Thymus (tissue), 11 donors: ENCODE measurements around the gene CASK. TPM values are rescaled to one million over a fixed set of nuclear protein-coding genes. Genes with fewer than 3 reads are reported as not detected.

Experiments used
- DNase-seq, 9 donors: peaks; one replicate each; pipeline ENCODE4 v3.0.0-alpha.2; 2013; ENCODE audit warnings: low spot score in 9 of 9, low read depth in 6 of 9, missing footprints in 1 of 9
- H3K27ac ChIP-seq, 2 donors: one replicate each; pipeline ENCODE4 v1.5.1; 2013; ENCODE audit warnings: control low read depth in 1 of 2, low read depth in 1 of 2, low read length in 1 of 2, mild to moderate bottlenecking in 1 of 2, moderate library complexity in 1 of 2
- H3K27me3 ChIP-seq, 2 donors: one replicate each; pipeline ENCODE4 v1.5.1; 2013; ENCODE audit warnings: low read length in 1 of 2; ENCODE audit not compliant: control insufficient read depth in 2 of 2, insufficient read depth in 1 of 2
- H3K36me3 ChIP-seq, 2 donors: one replicate each; pipeline ENCODE4 v1.5.1; 2013; ENCODE audit warnings: low read length in 1 of 2, mild to moderate bottlenecking in 1 of 2, moderate library complexity in 1 of 2; ENCODE audit not compliant: control insufficient read depth in 2 of 2, insufficient read depth in 2 of 2
- H3K4me1 ChIP-seq, 2 donors: one replicate each; pipeline ENCODE4 v1.5.1; 2013; ENCODE audit warnings: low read length in 2 of 2; ENCODE audit not compliant: control insufficient read depth in 2 of 2, insufficient read depth in 2 of 2
- H3K4me3 ChIP-seq, 2 donors: one replicate each; pipeline ENCODE4 v1.5.1; 2013; ENCODE audit warnings: low read length in 2 of 2, control low read depth in 1 of 2, mild to moderate bottlenecking in 1 of 2
- H3K9me3 ChIP-seq, 2 donors: one replicate each; pipeline ENCODE4 v1.5.1; 2013; ENCODE audit warnings: low read length in 1 of 2, mild to moderate bottlenecking in 1 of 2; ENCODE audit not compliant: control insufficient read depth in 2 of 2, insufficient read depth in 1 of 2
- WGBS: extraction: QIAGEN DNeasy Blood & Tissue Kit; methylation state at CpG from one replicate; pipeline ENCODE4 v1.1.7; 2013; 5-methylcytosine and 5-hydroxymethylcytosine counted together
- polyA plus RNA-seq: library from polyadenylated mRNA; stranded (reverse); fragments of 200-250 nt; gene quantifications from one replicate; pipeline ENCODE4 v1.2.3, GENCODE V29; 2013
- total RNA-seq: library from RNA; stranded (reverse); fragments of 120-200 nt; gene quantifications from one replicate; pipeline ENCODE4 v1.2.4, GENCODE V29; 2013
- donor health status: healthy.

The CASK gene
- total and polyA plus RNA-seq, 2 donors: 15.7 to 21.0 TPM

GRCh38 chrX:41868392-41868977, 54.9 kb downstream of the CASK start:
- no peaks in the 10 kb centered on the region for H3K4me1 ChIP-seq
- H3K4me3 ChIP-seq: no peak overlapping the region
- H3K27ac ChIP-seq: no peak overlapping the region
- no peaks in the 10 kb centered on the region for H3K9me3 ChIP-seq
- no peaks in the 10 kb centered on the region for H3K36me3 ChIP-seq
- no peaks in the 10 kb centered on the region for H3K27me3 ChIP-seq
- WGBS: 94% methylated on average over 3 of the region's 3 CpGs
- no peak for DNase-seq

- peak in 1 of 9 donors; percentile 9 for DNase-seq
- Histone ChIP-seq H3K4me1 (no peaks in the 10 kb centered on the region), H3K27ac (peak overlapping the region in 1 of 2 donors; percentile 17), H3K27me3 (no peaks in the 10 kb centered on the region), H3K4me3 (no peak overlapping the region), H3K36me3 (no peaks in the 10 kb centered on the region), H3K9me3 (no peaks in the 10 kb centered on the region)
- 100% methylated on average over 2 of the region's 2 CpGs for WGBS
These were observed 59.8 kb downstream of the CASK start for GRCh38 chrX:41863343-41864203.

- 95% methylated on average over 4 of the region's 4 CpGs for WGBS
These were observed 60.7 kb downstream of the CASK start for GRCh38 chrX:41862562-41863184.

GRCh38 chrX:41858161-41858775, 65.1 kb downstream of the CASK start:
- WGBS: 96% methylated on average over 4 of the region's 4 CpGs
- Histone ChIP-seq H3K27me3 (no peaks in the 10 kb centered on the region), H3K4me3 (no peak overlapping the region), H3K9me3 (no peaks in the 10 kb centered on the region), H3K36me3 (no peaks in the 10 kb centered on the region), H3K27ac (no peak overlapping the region), H3K4me1 (no peaks in the 10 kb centered on the region)
- no peak for DNase-seq

More at GRCh38 chrX:41862562-41863184, 60.7 kb downstream of the CASK start:
- Histone ChIP-seq H3K27me3 (no peaks in the 10 kb centered on the region), H3K36me3 (no peaks in the 10 kb centered on the region), H3K27ac (no peak overlapping the region), H3K4me1 (no peaks in the 10 kb centered on the region), H3K4me3 (no peak overlapping the region), H3K9me3 (no peaks in the 10 kb centered on the region)
- DNase-seq: no peak

- H3K27me3 ChIP-seq: no peaks in the 10 kb centered on the region
- H3K9me3 ChIP-seq: no peaks in the 10 kb centered on the region
- no peaks in the 10 kb centered on the region for H3K4me1 ChIP-seq
- no peaks in the 10 kb centered on the region for H3K36me3 ChIP-seq
- WGBS: 93% methylated on average over 2 of the region's 2 CpGs
- no peak overlapping the region for H3K4me3 ChIP-seq
- no peak overlapping the region for H3K27ac ChIP-seq
- no peak for DNase-seq
These were observed 65.7 kb downstream of the CASK start for GRCh38 chrX:41857670-41858069.

GRCh38 chrX:41846714-41847113, 76.6 kb downstream of the CASK start:
- Histone ChIP-seq H3K9me3 (peaks cover 1 to 3% of the 10 kb centered on the region in 2 donors), H3K4me1 (no peaks in the 10 kb centered on the region), H3K27me3 (no peaks in the 10 kb centered on the region), H3K36me3 (peaks cover 4 to 11% of the 10 kb centered on the region in 2 donors), H3K27ac (no peak overlapping the region), H3K4me3 (no peak overlapping the region)
- over 99% methylated on average over 2 of the region's 2 CpGs for WGBS
- DNase-seq: no peak

- H3K27me3 ChIP-seq: no peaks in the 10 kb centered on the region
- no peaks in the 10 kb centered on the region for H3K4me1 ChIP-seq
- DNase-seq: no peak
- H3K36me3 ChIP-seq: no peaks in the 10 kb centered on the region
- peaks cover 0 to 7% of the 10 kb centered on the region in 2 donors for H3K9me3 ChIP-seq
- no peak overlapping the region for H3K4me3 ChIP-seq
- no peak overlapping the region for H3K27ac ChIP-seq
- 92% methylated on average over 6 of the region's 6 CpGs for WGBS
These were observed 85.9 kb downstream of the CASK start for GRCh38 chrX:41837270-41837944.

- Histone ChIP-seq H3K27ac (no peak overlapping the region), H3K9me3 (no peaks in the 10 kb centered on the region), H3K36me3 (no peaks in the 10 kb centered on the region), H3K4me1 (peaks cover 0 to 2% of the 10 kb centered on the region in 2 donors), H3K27me3 (no peaks in the 10 kb centered on the region), H3K4me3 (no peak overlapping the region)
- DNase-seq: no peak
- 98% methylated on average over 1 of the region's 1 CpG for WGBS
These were observed 94.5 kb downstream of the CASK start for GRCh38 chrX:41828826-41829225.
